CD4-positive, alpha-beta T cell treated with Interferon gamma for 1 hour (primary cell): ENCODE results near the gene UCN3.
"Not testable (repeated sequence)": the region's sequence is repeated elsewhere in the genome, so short reads cannot be mapped to it uniquely, and the experiment has no call there.

Experiments used
- DNase-seq: peaks from one replicate; pipeline ENCODE4 v3.0.0-alpha.2; 2020

The UCN3 gene

GRCh38 chr10:5369362-5370158, 4.8 kb downstream of the UCN3 start:
- no peak for DNase-seq

- DNase-seq, result no peak
These were observed 6.0 kb downstream of the UCN3 start for GRCh38 chr10:5370493-5371352.

GRCh38 chr10:5373307-5373706, 8.5 kb downstream of the UCN3 start:
- no peak for DNase-seq

- DNase-seq, result no peak
These were observed 9.3 kb downstream of the UCN3 start for GRCh38 chr10:5373891-5374611.

GRCh38 chr10:5376450-5376849, 11.7 kb downstream of the UCN3 start:
- no peak for DNase-seq

GRCh38 chr10:5379202-5379601, 14.4 kb downstream of the UCN3 start:
- DNase-seq, result not testable (repeated sequence)

- not testable (repeated sequence) for DNase-seq
These were observed 15.6 kb downstream of the UCN3 start for GRCh38 chr10:5380395-5380794.

- no peak for DNase-seq
These were observed 16.4 kb downstream of the UCN3 start for GRCh38 chr10:5381187-5381586.

- no peak for DNase-seq
These were observed 20.5 kb downstream of the UCN3 start for GRCh38 chr10:5385224-5385623.

- DNase-seq, result no peak
These were observed 22.4 kb downstream of the UCN3 start for GRCh38 chr10:5387169-5387568.

- no peak for DNase-seq
These were observed 25.9 kb downstream of the UCN3 start for GRCh38 chr10:5390607-5391205.

- no peak for DNase-seq
These were observed 27.0 kb downstream of the UCN3 start for GRCh38 chr10:5391790-5392189.

- no peak for DNase-seq
These were observed 28.8 kb downstream of the UCN3 start for GRCh38 chr10:5393529-5393928.

- no peak for DNase-seq
These were observed 30.4 kb downstream of the UCN3 start for GRCh38 chr10:5395168-5395567.

GRCh38 chr10:5396556-5397300, 32.0 kb downstream of the UCN3 start:
- no peak for DNase-seq

GRCh38 chr10:5399332-5399731, 34.6 kb downstream of the UCN3 start:
- no peak for DNase-seq

- DNase-seq, result no peak
These were observed 35.9 kb downstream of the UCN3 start for GRCh38 chr10:5400468-5401240.

GRCh38 chr10:5402798-5403197, 38.0 kb downstream of the UCN3 start:
- no peak for DNase-seq

- DNase-seq, result no peak
These were observed 39.7 kb downstream of the UCN3 start, which contains the start of gene TUBAL3 for GRCh38 chr10:5404208-5405041. Gene TUBAL3 (minus strand): TSS chr10:5404828. CDS start chr10:5404792, 36 bp downstream.

- DNase-seq, result no peak
These were observed 42.2 kb downstream of the UCN3 start for GRCh38 chr10:5406918-5407317.
